ENCODE results near the gene GTF2H3. TPM values are rescaled to one million over a fixed set of nuclear protein-coding genes. Genes with fewer than 3 reads are reported as not detected.

GTF2H3 gene
- total RNA-seq, 1 donor, result 61.0 TPM

DNA sequence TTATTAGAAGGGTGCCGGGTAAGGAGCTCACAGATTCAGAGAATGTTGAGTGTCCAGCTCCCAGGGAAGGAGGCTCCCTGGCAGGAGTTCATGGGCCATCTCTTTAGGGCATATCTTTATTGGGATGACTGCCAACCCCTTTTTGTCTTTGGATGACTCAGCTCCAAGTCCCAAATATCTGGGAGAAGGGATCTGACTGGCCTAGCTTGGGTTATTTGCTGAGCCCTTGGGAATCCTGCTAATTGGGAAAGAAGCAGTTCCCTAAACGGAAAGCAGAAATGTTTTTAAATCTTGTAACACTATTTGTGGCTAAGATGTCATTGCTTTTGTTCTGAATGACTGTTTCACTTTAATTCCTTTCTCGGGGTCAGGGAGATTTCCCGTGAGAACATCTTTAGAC is 19.1 kb upstream of the GTF2H3 start:
- peak; percentile 73 for DNase-seq (ENCODE audit: low read depth)
- H3K4me3 ChIP-seq (ENCODE audit: low read depth, low read length), result no peak overlapping the region
- TF ChIP-seq, protein P1, sequence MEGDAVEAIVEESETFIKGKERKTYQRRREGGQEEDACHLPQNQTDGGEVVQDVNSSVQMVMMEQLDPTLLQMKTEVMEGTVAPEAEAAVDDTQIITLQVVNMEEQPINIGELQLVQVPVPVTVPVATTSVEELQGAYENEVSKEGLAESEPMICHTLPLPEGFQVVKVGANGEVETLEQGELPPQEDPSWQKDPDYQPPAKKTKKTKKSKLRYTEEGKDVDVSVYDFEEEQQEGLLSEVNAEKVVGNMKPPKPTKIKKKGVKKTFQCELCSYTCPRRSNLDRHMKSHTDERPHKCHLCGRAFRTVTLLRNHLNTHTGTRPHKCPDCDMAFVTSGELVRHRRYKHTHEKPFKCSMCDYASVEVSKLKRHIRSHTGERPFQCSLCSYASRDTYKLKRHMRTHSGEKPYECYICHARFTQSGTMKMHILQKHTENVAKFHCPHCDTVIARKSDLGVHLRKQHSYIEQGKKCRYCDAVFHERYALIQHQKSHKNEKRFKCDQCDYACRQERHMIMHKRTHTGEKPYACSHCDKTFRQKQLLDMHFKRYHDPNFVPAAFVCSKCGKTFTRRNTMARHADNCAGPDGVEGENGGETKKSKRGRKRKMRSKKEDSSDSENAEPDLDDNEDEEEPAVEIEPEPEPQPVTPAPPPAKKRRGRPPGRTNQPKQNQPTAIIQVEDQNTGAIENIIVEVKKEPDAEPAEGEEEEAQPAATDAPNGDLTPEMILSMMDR (IDR thresholded peaks at IDR 0.05; ENCODE audit: insufficient read depth, low read length), result no peak

DNA sequence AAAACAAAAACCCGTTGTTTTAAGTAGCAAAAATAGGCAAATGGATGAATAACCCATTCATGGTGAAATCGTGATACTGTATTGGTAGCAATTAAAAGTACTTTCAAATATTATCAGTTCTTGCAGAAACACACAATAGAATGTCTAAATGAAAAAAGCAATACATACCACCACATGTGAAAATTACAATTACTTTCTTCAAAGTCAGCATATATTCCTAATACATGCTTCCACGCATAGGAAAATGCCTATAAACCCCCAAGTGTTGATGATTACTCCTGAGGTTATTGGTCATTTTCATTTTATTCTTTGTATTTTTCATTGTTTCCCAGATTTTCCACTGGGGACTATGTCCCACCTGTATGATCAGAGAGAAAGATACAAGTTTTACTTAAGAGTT is 16.5 kb upstream of the GTF2H3 start:
- TF ChIP-seq, protein P1 (IDR thresholded peaks at IDR 0.05; ENCODE audit: insufficient read depth, low read length), result no peak
- no peak for DNase-seq (ENCODE audit: low read depth)
- no peak overlapping the region for H3K4me3 ChIP-seq (ENCODE audit: low read depth, low read length)

DNA sequence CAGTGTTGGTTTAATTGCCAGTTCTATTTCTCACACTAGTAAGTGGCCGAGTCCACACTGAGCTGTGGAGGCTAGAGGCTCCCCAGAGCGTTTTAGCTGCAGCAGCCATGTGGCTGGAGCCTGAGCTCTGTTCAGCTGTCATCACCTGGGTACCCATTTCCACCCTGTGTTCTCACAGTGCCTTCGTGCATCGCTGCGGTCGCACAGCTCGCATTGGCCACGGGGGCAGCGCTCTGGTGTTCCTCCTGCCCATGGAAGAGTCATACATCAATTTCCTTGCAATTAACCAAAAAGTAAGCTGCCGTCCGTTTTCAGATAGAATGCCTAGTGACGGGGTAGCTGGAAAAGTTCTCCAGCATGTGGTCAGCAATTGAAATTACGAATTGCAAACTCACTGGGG is 16.0 kb upstream of the GTF2H3 start:
- H3K4me3 ChIP-seq (ENCODE audit: low read depth, low read length), result no peak overlapping the region
- TF ChIP-seq, protein P1 (IDR thresholded peaks at IDR 0.05; ENCODE audit: insufficient read depth, low read length), result no peak
- DNase-seq (ENCODE audit: low read depth), result no peak

DNA sequence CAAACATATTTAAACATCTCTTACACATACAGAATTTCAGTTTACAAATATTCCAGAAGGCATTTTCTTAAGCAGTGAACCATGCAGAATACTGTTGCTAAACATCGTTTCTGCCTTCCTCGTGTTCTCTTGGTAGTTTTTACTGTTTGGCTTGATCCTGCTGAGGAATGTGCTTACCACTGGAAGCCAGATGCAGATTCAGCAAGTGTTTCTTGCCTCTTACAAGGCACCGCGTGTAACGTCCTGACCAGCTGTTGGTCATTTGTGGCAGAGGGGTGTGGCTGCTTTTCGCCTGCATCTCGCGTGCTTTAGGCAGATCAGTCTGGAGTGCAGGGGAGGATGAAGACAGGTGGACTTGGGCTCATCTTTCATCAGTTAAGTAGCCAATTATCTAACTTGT is 12.5 kb upstream of the GTF2H3 start:
- DNase-seq (ENCODE audit: low read depth), result no peak
- no peak overlapping the region for H3K4me3 ChIP-seq (ENCODE audit: low read depth, low read length)
- TF ChIP-seq, protein P1 (IDR thresholded peaks at IDR 0.05; ENCODE audit: insufficient read depth, low read length), result no peak

DNA sequence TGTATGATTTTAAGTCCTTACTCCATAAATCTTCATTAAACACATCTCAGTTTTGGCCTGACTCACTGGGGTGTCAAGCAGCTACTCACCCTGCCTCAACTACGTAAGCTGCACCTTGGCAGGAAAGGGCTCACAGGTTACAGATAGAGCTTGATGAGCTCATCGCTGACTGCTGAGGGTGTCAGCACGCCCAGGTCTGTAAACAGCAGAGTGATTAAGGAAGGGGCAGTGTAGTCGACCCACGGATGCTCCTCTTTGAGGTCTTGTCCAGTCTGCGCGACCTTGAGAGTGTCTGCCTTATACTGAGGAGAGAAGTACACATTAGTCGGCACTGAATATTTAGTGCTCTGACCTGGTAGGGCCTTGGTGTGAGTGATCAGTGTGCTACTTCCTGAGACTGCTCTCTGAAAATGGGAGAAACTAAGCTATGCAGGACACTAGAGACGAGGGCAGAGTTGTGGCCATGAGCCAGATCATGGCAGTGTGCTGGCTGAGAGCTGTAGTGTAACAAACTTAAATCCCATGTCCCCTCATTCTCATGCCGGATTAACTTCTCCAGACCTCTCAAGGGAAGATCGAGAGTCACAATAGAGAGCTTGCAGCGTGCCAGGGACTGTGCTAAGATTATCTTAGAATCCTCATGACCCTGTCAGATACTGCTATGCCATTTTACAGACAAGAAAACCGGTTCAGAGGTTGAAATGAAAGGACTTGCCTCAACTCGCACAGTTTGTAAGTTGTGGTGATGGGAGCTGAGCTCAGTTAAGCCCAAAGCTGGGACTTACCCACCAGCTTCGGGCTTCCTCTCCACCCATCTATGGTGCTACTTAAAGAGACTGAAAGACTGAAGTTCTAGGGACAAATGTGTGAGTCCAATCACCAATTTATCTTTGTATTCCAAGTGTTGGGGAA is 11.8 kb upstream of the GTF2H3 start:
- no peak overlapping the region for H3K4me3 ChIP-seq (ENCODE audit: low read depth, low read length)
- DNase-seq (ENCODE audit: low read depth), result no peak
- TF ChIP-seq, protein P1 (IDR thresholded peaks at IDR 0.05; ENCODE audit: insufficient read depth, low read length), result no peak

DNA sequence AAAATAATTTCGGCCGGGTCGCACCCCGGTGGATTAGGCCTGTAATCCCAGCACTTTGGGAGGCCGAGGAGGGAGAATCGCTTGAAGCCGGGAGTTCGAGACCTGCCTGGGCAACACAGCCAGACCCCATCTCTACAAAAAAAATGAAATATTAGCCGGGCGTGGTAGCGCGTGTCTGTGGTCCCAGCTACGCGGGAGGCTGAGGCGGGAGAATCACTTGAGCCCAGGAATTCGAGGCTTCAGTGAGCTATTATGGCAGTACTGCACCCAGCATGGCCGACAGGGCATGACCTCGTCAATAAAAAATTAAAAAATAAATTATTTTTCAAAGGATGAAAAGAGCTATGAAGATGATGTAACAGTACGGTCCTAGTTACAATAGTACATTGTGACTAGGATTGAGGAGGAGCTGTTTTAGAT is 523 bp downstream of the GTF2H3 start:
- TF ChIP-seq, protein P1 (IDR thresholded peaks at IDR 0.05; ENCODE audit: insufficient read depth, low read length), result no peak
- H3K4me3 ChIP-seq (ENCODE audit: low read depth, low read length), result peak overlapping the region; percentile 96
- no peak for DNase-seq (ENCODE audit: low read depth)
